HG02571 (cell line): ENCODE data around the gene ADAM10.
"Not testable (repeated sequence)": the region's sequence is repeated elsewhere in the genome, so short reads cannot be mapped to it uniquely, and the experiment has no call there.

Experiments used
- ATAC-seq: cut with Tn5 transposase; IDR thresholded peaks from one replicate; pipeline ENCODE4 v1.9.1; 2021; ENCODE audit warnings: mild to moderate bottlenecking, moderate library complexity; ENCODE audit not compliant: unreplicated experiment

ADAM10 gene, protein sequence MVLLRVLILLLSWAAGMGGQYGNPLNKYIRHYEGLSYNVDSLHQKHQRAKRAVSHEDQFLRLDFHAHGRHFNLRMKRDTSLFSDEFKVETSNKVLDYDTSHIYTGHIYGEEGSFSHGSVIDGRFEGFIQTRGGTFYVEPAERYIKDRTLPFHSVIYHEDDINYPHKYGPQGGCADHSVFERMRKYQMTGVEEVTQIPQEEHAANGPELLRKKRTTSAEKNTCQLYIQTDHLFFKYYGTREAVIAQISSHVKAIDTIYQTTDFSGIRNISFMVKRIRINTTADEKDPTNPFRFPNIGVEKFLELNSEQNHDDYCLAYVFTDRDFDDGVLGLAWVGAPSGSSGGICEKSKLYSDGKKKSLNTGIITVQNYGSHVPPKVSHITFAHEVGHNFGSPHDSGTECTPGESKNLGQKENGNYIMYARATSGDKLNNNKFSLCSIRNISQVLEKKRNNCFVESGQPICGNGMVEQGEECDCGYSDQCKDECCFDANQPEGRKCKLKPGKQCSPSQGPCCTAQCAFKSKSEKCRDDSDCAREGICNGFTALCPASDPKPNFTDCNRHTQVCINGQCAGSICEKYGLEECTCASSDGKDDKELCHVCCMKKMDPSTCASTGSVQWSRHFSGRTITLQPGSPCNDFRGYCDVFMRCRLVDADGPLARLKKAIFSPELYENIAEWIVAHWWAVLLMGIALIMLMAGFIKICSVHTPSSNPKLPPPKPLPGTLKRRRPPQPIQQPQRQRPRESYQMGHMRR

DNA sequence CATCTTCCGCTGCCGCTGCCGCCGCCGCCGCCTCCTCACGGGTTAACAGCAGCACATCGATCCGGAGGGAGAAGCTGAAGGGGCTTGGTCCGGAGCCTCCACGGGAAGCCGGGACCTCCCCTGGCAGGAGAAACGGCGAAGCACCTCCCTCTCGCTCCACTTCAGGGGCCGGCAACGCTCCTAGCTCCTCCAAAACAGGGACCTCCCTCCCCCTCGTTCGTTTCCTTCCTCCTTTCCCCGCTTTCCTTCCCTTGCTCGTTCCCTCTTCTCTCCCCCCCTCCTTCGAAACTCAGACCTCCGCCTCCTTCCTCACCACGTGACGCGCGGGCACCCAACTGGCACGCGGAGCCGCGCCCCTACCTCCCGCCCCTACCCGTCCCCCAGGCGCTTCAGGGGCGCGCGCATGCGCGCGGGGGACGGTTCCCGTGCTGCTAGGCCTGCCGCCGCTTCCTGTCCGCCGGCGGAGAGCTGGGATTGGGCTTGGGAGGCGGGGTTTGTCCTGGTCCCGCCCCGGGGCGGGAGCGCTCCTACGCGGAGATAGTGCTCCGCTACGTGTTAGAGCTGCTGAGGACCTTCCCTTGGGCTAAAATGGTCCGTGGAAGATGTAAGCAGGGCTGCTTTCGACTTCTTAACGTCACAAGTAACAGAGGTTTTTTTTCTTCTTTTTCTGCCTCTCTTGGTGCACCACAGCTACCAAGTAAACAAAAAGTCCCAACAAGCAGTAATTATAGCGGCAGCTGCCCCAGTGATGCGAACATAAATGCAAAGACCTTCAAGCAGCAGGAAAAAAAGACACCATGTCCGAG is at the start of gene ADAM10:
Gene ADAM10 (minus strand): TSS at position 176 of the 806 bp plus-strand sequence. CDS start 173 bp downstream, at position 3.
- ATAC-seq, result peak; percentile 84

DNA sequence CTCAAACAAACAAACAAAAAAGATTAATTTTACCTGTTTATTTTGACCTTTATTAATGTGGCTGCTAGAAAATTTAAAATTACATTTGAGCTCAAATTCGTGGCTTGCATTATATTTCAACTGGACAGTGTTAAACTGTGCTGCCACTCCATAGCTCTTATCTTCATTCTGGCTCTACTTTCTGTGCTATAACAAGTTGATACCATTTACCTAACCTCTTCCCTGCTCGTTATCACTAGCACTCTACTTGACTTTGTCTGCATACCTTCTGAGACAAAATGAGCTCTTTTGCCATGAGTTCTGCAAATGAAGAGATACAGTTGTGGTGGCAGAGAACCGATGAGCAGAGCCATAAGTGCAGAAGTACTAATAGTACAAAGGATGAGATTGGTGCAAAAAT is 48.0 kb upstream of the ADAM10 start:
- no peak for ATAC-seq

DNA sequence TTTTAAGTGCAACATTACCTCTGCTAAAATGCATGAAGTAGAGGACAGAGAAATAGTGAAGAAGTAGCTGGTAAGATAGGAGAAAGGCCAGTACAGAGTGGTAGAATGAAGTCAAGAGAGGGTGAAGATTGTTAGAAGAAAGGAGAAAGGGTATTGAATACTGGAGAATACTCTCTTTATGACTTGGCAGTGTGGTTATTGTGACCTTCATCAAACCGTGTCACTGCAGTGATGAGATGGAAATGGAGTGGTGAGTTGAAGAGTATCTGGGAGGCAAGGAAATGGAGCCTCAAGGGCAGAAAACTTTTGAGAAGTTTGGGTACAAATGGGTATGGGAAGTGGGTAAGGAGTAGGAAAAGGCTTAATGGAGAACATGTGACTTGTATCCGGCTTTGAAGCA is 46.3 kb upstream of the ADAM10 start:
- ATAC-seq, result no peak

DNA sequence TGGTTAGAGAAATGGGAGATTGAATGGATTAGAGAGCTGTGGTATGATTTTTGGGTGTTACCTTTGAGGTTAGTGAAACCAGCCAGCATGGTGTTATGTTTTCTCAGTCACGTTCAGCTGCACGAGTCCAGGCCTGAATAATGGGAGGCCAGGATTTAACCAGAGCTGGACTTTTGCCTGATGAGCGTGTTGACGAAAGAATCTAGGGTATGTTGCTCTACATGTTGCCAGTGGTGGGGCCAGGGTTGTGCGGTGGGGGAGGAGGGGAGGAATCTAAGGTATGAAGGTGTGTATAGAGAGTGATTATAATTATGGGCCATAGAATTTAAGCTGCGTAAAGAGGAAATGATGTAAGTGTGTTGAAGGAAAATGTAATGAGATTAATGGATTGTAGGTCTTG is 44.4 kb upstream of the ADAM10 start:
- ATAC-seq, result no peak

DNA sequence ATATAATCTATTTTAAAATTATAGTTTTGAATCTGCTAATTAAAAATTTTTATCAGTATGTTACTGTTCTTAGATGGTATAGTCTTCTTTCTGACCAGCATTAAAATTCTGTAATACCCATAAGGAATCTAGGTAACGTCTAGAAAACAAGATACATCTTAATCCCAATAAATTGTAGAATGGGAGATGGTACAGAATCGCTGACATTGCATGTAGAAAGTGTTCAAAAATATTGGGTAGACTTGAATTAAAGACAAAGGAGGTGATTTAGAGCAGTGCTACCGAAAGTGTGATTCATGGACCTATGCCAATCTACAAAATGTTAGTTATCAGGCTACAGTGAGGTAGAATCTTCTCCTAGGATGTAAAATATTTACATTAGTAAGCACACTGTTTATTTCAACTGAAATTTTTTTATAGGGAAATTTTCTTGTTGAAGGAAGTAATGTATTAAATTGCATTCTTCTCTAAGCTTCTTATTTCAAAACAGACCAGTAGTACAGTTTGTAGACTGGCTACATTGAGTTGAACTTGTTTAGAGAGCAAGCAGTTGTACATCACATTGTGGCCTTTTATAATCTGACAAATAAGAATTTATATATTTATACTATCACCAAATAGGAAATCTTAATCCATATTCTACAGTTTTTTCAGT is 38.7 kb upstream of the ADAM10 start:
- no peak for ATAC-seq

DNA sequence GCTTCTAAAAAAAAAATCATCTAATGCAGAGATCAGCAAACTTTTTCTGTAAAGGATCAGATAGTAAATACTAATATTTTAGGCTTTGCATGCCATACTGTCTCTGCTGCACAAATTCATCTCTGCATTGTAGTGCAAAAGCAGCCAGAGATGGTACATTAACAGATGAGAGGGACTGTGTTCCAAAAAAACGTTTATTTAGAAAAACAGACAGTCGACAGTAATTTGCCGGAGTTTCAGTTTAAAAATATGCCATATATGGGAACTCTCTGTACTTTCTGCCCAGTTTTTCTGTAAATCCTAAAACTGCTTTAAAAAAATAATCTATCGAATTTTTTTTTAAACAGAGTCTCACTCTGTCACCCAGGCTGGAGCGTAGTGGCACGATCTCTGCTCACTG is 35.8 kb upstream of the ADAM10 start:
- ATAC-seq, result no peak

DNA sequence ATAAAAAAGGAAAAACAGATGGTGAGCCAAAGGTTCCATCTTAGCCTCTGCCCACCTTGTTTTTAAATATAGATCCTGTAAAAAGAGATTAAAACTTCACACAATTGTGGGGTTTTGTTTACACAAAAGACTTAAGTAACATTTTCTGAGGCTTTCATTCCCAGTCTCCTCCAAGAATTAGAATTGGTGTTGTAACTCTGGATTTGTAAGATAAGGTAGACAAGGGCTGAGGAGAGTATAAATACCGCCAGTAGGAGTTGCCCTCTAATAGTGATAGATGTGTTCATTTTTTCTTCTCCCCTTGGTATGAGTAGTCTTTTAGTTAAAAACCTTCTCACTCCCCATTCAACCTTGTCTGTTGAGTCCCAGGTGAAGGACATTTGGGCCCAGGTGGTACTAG is 30.0 kb upstream of the ADAM10 start:
- no peak for ATAC-seq

DNA sequence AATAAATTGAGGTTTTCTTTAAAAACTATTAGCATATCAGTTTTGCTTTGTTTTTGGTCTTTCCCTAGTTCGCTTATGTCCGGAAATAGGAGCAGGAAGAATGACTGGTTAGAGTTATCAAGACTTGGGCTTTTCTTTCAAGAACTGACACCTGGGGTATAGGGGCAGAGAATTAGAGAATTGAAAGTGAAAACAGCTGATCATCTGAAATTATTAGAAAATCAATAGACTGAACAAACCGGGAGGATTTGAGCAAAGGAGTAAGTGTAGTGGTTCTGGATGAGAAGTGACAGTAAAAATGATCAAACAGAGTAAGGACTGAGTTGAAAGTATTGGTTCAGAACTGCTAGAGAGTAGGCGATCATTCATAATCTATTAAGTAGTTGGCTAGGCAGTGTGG is 27.6 kb upstream of the ADAM10 start:
- no peak for ATAC-seq

DNA sequence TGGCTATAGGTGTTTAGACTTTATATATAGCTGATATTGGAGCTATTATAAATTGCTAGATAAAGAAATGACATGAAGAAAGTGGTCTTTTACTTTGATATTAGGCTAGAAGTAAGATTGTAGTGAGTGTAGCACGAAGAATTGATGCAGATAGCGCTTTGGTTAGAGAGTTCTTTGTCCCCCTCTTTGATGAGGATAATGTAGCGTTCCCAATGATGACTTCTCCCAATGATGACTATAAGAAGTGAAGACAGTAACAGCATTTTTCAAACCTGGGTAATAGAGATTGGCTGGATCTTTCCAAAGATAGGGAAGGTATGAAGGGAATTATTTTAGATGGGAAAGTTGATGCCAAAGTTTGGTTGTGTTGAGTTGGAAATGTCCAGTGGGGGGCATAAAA is 25.9 kb upstream of the ADAM10 start:
- ATAC-seq, result no peak

DNA sequence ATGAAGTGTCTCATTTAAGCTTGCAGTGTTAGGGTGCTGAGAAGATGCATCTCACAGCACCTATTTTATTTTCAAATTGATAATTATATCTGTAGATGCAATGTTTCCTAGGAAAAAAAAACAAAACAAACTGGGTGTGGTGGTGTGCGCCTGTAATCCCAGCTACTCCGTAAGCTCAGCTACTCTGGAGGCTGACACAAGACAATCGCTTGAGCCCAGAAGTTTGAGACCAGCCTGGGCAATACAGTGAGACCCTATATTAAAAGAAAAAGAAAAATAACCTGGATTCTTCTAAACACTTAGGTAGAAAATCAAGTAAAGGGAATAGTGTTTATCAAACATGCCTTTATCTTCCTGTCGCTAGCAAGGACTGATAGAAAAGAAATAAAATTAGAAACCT is 23.5 kb upstream of the ADAM10 start:
- no peak for ATAC-seq

DNA sequence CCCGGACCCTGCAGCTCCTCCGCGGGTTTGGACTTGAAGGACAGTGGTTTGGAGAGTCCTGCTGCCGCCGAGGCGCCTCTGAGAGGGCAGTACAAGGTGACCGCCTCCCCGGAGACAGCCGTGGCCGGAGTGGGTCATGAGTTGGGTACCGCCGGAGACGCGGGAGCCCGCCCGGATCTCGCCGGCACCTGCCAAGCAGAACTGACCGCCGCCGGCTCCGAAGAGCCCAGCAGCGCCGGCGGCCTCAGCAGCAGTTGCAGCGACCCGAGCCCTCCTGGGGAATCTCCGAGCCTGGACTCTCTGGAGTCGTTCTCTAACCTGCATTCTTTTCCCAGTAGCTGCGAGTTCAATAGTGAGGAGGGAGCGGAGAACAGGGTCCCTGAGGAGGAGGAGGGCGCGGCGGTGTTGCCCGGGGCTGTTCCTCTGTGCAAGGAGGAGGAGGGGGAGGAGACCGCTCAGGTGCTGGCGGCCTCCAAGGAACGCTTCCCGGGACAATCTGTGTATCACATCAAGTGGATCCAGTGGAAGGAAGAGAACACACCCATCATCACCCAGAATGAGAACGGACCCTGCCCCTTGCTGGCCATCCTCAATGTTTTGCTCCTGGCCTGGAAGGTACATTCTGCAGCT is 22.2 kb upstream of the ADAM10 start:
- ATAC-seq, result peak; percentile 15

DNA sequence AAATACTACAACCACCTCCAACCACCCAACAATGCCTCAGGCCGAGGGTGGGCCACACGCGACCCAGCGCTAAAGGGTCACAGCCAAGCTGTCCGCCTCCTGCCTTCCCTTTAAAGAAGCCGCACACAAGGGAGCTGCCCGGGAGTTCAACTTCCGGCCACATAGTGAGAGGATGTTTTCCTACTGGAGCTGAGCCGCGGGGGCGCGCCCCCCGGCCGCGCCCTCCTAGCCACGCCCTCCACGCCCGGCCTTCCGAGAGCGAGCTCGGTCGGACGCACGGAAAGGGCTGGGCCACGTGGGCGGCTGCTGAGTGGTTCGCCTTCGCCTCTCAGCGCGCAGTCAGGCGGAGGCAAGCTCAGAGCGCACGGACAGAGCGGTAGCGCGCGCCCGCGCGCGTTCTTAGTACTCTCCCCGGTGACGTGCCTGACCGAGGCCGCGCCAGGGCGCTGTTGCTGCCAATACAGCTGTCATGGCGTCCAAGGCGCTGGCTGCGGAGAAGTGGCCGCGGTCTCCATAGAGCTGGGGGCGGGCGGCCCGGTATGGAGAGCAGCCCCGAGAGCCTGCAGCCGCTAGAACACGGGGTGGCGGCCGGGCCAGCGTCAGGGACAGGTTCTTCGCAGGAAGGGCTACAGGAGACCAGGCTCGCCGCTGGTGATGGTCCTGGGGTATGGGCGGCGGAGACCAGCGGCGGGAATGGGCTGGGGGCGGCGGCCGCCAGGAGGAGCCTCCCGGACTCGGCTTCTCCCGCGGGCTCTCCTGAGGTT is 21.5 kb upstream of the ADAM10 start, which contains the start of gene MINDY2:
Gene MINDY2 (plus strand): TSS at position 446 of the 764 bp plus-strand sequence. CDS start 94 bp downstream, at position 540.
- ATAC-seq, result peak; percentile 87

DNA sequence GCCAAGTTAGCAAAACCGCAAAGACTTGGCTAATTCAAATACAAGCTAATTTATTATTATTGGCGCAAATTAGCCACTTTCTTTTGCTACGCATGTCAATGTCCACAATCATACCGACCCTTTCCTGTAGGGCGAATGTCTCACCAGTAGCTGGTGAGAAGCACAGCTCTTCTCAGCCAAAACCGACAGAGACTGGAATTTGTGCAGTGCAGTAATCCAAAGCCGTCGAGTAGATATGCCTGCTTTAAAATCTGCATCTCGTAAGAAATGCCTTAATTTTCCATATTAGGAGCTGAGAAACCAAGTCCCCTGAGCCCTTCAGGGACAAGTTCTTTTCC is 21.0 kb upstream of the ADAM10 start:
- ATAC-seq, result no peak

DNA sequence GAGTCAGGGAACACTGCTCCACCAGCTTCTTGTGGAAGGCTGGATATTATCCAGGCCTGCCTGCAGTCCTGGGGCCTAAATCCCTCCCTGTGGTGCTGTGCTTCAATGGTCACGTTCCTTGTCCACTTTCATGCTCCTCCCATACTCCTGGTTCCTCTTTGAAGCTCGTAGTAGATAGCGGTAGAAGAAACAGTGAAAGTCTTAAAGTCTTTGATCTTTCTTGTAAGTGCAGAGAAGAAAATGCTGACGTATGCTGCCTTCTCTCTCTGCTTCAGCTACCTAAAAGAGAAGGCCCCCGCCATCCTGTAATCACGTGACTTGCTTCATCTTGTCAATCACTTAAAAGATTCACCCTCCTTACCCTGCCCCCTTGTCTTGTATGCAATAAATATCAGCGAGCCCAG is 19.1 kb upstream of the ADAM10 start:
- not testable (repeated sequence) for ATAC-seq

DNA sequence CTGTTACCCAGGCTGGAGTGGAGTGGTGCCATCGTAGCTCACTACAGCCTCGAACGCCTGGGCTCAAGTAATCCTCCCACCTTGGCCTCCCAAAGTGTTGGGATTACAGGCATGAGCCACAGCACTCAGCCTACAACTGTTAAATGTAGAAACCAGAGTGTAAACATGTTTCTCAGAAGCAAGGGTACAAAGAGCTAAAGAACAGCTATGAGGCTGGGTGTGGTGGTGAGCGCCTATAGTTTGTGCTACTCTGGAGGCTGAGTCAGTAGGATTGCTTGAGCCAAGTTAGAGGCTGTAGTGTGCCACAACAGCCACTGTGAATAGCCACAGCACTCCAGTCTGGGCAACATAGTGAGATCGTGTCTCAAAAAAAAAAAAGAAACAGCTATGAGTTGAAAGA is 16.8 kb upstream of the ADAM10 start:
- no peak for ATAC-seq

DNA sequence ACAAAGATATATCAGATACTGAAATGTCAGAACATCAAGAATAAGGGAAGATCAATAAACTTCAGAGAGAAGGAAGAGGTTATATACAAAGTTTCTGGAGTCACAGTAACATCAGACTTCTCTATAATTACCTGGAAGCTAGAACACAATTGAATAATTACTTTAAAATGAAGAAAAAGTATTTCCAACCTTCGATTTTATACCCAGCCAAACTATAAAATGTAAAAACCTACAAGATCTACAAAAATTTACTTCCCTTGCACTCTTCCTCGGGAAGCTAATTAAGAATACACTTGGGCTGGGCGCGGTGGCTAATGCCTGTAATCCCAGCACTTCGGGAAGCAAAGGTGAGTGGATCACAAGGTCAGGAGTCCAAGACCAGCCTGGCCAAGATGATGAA is 15.0 kb upstream of the ADAM10 start:
- ATAC-seq, result no peak

DNA sequence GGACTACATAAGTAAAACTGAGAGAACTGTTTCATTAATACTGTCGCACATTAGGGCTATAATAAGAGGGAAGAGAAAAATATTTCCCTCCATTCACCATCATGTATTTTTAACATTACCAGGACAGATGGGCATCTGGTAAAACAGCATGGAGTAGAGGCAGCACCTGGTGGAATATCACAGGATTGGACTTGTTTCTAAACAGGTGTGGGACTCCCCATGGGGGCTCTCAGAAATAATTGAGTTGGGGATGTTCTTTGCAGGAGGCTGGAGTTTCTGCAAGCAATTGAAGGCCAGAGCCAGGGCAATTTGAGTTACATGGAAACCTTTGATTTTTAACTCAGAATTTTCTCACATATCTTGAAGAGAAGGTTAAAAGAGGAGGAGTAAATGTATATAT is 13.2 kb upstream of the ADAM10 start:
- no peak for ATAC-seq

DNA sequence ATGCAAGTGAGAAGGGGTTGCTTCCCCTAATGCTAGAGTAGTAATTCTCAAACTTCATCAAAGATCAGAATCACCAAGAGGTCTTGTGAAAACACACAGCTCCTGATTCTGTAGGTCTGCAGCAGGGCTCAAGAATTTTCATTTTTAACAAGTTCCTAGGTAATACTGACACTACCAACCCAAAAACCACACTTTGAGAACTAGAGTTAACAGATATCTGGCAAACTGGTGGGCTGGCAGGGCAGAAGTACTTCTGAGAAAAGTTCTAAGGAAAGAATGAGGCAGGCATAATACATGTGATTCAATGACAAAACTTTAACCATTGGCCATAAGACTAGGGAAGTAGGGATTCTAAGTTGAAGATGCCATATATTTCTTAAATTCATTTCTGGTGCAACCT is 12.8 kb upstream of the ADAM10 start:
- no peak for ATAC-seq

DNA sequence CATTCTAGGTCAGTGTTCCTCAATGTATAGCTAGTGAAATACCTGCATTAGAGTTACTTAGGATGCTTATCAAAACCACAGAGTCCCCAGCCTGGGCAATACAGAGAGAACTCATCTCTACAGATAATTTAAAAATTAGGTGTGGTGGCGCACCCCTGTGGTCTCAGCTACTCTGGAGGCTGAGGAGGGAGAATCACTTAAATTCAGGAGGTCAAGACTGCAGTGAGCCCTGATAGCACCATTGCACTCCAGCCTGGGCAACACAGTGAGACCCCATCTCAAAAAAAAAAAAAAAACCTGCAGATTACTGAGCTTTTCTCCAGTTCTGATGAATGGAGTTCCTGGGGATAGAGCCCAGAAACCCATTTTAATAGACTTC is 11.5 kb upstream of the ADAM10 start:
- ATAC-seq, result no peak
